MM.1S (cell line): ENCODE results near the gene TJAP1.
A peak's percentile ranks its signal among the peaks of the same experiment; 100 is the strongest.

Experiments used
- DNase-seq: peaks from one replicate; pipeline ENCODE4 v3.0.0-alpha.2; 2015
- H2AFZ ChIP-seq: fragments of 300-600 bp; sonication (generic); 2 replicates; pipeline ENCODE4 v1.6.0; 2016; ENCODE audit warnings: antibody characterized with exemption, low read length
- H3F3A ChIP-seq: fragments of 300-600 bp; sonication (generic); 2 replicates; pipeline ENCODE4 v1.6.1; 2016; ENCODE audit warnings: mild to moderate bottlenecking, antibody characterized with exemption, low read length, moderate library complexity, mixed read lengths; ENCODE audit not compliant: insufficient read depth
- H3K27ac ChIP-seq: fragments of 300-600 bp; sonication (generic); 2 replicates; pipeline ENCODE4 v1.5.1; 2016; ENCODE audit warnings: mild to moderate bottlenecking, low read length
- H3K27me3 ChIP-seq: fragments of 300-600 bp; sonication (generic); replicated peaks from 2 replicates; pipeline ENCODE4 v1.6.0; 2016; ENCODE audit warnings: low read length; ENCODE audit not compliant: insufficient read depth
- H3K36me3 ChIP-seq: fragments of 300-600 bp; sonication (generic); replicated peaks from 2 replicates; pipeline ENCODE4 v1.6.1; 2016; ENCODE audit warnings: mild to moderate bottlenecking, low read length, mixed read lengths; ENCODE audit not compliant: insufficient read depth
- H3K4me1 ChIP-seq: fragments of 300-600 bp; sonication (generic); 2 replicates; pipeline ENCODE4 v1.6.1; 2016; ENCODE audit warnings: low read length, mixed read lengths
- H3K4me2 ChIP-seq: fragments of 300-600 bp; sonication (generic); 2 replicates; pipeline ENCODE4 v1.6.0; 2016; ENCODE audit warnings: low read depth, low read length
- H3K4me3 ChIP-seq: fragments of 300-600 bp; sonication (generic); 2 replicates; pipeline ENCODE4 v1.5.1; 2016; ENCODE audit warnings: low read length, mixed read lengths
- H3K79me2 ChIP-seq: fragments of 300-600 bp; sonication (generic); 2 replicates; pipeline ENCODE4 v1.6.1; 2016; ENCODE audit warnings: mixed run types, low read length, mixed read lengths
- H3K9ac ChIP-seq: fragments of 300-600 bp; sonication (generic); 2 replicates; pipeline ENCODE4 v1.6.1; 2016; ENCODE audit warnings: low read length, mixed read lengths
- H3K9me2 ChIP-seq: fragments of 300-600 bp; sonication (generic); replicated peaks from 2 replicates; pipeline ENCODE4 v1.6.1; 2016; ENCODE audit warnings: mild to moderate bottlenecking, low read length, mixed read lengths; ENCODE audit not compliant: insufficient read depth
- H3K9me3 ChIP-seq: fragments of 300-600 bp; sonication (generic); replicated peaks from 2 replicates; pipeline ENCODE4 v1.6.1; 2016; ENCODE audit warnings: mild to moderate bottlenecking, low read length, mixed read lengths; ENCODE audit not compliant: insufficient read depth
- H4K20me1 ChIP-seq: fragments of 300-600 bp; sonication (generic); 2 replicates; pipeline ENCODE4 v1.6.1; 2016; ENCODE audit warnings: mild to moderate bottlenecking, low read length, moderate library complexity, mixed read lengths; ENCODE audit not compliant: insufficient read depth
- CTCF ChIP-seq: fragments of 300-600 bp; sonication (generic); IDR thresholded peaks from 2 replicates; pipeline ENCODE4 v1.5.1; 2016; ENCODE audit warnings: antibody characterized with exemption, low read length, mixed read lengths
- EZH2 ChIP-seq: fragments of 300-600 bp; sonication (generic); optimal IDR thresholded peaks from 2 replicates; pipeline ENCODE3; 2017; ENCODE audit warnings: low read depth, mild to moderate bottlenecking, antibody characterized with exemption, low read length, mixed read lengths
- EZH2phosphoT487 ChIP-seq: fragments of 300-600 bp; sonication (generic); IDR thresholded peaks from 2 replicates; pipeline ENCODE4 v1.6.1; 2018; ENCODE audit warnings: antibody characterized with exemption, low read length

Gene TJAP1

GRCh38 chr6:43506171-43506570, 28.8 kb downstream of the TJAP1 start:
- H3K36me3 ChIP-seq, result no peaks in the 10 kb centered on the region
- no peaks in the 10 kb centered on the region for H3K9me2 ChIP-seq
- no peak for DNase-seq
- peaks cover 6% of the 10 kb centered on the region; the same call in 1 of the 2 replicates for H3K27me3 ChIP-seq
- H3F3A ChIP-seq, result peaks cover 1% of the 10 kb centered on the region
- no peaks in the 10 kb centered on the region for H4K20me1 ChIP-seq
- no peak overlapping the region for H3K4me3 ChIP-seq
- H3K79me2 ChIP-seq, result no peaks in the 10 kb centered on the region
- H3K27ac ChIP-seq, result no peak overlapping the region
- no peaks in the 10 kb centered on the region for H3K9me3 ChIP-seq
- no peak overlapping the region for H2AFZ ChIP-seq
- H3K9ac ChIP-seq, result no peak overlapping the region
- H3K4me1 ChIP-seq, result no peaks in the 10 kb centered on the region; the same call in 1 of the 2 replicates
- TF ChIP-seq CTCF (no peak), EZH2phosphoT487 (no peak), EZH2 (no peak)
- no peak overlapping the region for H3K4me2 ChIP-seq

- Histone ChIP-seq H3K4me3 (no peak overlapping the region), H3K36me3 (no peaks in the 10 kb centered on the region), H3F3A (peaks cover 6% of the 10 kb centered on the region), H3K27me3 (peaks cover 6% of the 10 kb centered on the region; the same call in 1 of the 2 replicates), H4K20me1 (no peaks in the 10 kb centered on the region), H3K79me2 (no peaks in the 10 kb centered on the region), H3K4me1 (no peaks in the 10 kb centered on the region; the same call in 1 of the 2 replicates), H3K9ac (no peak overlapping the region), H3K27ac (no peak overlapping the region), H3K4me2 (no peak overlapping the region), H2AFZ (no peak overlapping the region), H3K9me3 (no peaks in the 10 kb centered on the region), H3K9me2 (no peaks in the 10 kb centered on the region)
- TF ChIP-seq EZH2phosphoT487, result no peak
- TF ChIP-seq CTCF, result peak; percentile 92
- no peak for TF ChIP-seq EZH2
- DNase-seq, result peak; percentile 76
These were observed 29.5 kb downstream of the TJAP1 start for GRCh38 chr6:43506667-43507471.

GRCh38 chr6:43508481-43509141, 31.2 kb downstream of the TJAP1 start:
- DNase-seq, result no peak
- Histone ChIP-seq H3K9me3 (no peaks in the 10 kb centered on the region), H3F3A (peaks cover 6% of the 10 kb centered on the region), H3K4me1 (no peaks in the 10 kb centered on the region; the same call in 1 of the 2 replicates), H3K27ac (no peak overlapping the region), H3K36me3 (no peaks in the 10 kb centered on the region), H4K20me1 (no peaks in the 10 kb centered on the region), H3K27me3 (peaks cover 6% of the 10 kb centered on the region; the same call in 1 of the 2 replicates), H3K79me2 (no peaks in the 10 kb centered on the region), H3K9me2 (no peaks in the 10 kb centered on the region), H3K4me3 (no peak overlapping the region), H3K9ac (no peak overlapping the region), H2AFZ (no peak overlapping the region), H3K4me2 (no peak overlapping the region)
- no peak for TF ChIP-seq EZH2
- TF ChIP-seq CTCF, result no peak
- no peak for TF ChIP-seq EZH2phosphoT487
